Coronary artery (tissue), 2 donors: ENCODE measurements around the gene FNDC5.

Experiments
- DNase-seq: peaks from one replicate; pipeline ENCODE4 v3.0.0-alpha.2; 2017; ENCODE audit warnings: low spot score
- H3K27ac ChIP-seq, 2 donors: fragments of 200-600 bp; sonication (generic); one replicate each; pipeline ENCODE4 v1.5.1; 2016 to 2019
- H3K4me3 ChIP-seq: fragments of 200-600 bp; sonication (generic); 2 replicates; pipeline ENCODE4 v1.5.1; 2016; ENCODE audit warnings: mild to moderate bottlenecking, moderate library complexity
- TF ChIP-seq, protein P1 (sequence below): fragments of 200-600 bp; sonication (generic); IDR thresholded peaks from one replicate; pipeline ENCODE4 v1.5.1; 2019; ENCODE audit warnings: antibody characterized with exemption

The FNDC5 gene

DNA sequence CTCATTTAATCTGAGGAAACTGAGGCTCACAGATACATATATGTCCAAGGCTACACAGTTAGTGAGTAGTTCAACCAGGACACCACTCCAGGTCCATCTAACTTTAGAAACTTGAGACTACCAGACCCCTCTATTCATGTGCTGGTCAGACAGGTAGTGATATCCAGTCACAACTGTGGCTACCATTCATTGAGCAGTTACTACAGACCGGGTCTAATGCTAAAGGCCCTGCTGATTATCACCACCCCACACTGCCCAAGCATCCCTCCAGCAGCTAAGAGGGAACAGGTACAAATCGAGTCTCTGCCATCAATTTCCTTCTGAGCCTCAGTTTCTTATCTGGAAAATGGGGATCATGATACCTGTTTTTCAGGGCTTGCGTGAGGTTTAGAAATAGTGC is 20.9 kb upstream of the FNDC5 start:
- no peak for DNase-seq
- no peak overlapping the region for H3K4me3 ChIP-seq
- TF ChIP-seq, protein P1, sequence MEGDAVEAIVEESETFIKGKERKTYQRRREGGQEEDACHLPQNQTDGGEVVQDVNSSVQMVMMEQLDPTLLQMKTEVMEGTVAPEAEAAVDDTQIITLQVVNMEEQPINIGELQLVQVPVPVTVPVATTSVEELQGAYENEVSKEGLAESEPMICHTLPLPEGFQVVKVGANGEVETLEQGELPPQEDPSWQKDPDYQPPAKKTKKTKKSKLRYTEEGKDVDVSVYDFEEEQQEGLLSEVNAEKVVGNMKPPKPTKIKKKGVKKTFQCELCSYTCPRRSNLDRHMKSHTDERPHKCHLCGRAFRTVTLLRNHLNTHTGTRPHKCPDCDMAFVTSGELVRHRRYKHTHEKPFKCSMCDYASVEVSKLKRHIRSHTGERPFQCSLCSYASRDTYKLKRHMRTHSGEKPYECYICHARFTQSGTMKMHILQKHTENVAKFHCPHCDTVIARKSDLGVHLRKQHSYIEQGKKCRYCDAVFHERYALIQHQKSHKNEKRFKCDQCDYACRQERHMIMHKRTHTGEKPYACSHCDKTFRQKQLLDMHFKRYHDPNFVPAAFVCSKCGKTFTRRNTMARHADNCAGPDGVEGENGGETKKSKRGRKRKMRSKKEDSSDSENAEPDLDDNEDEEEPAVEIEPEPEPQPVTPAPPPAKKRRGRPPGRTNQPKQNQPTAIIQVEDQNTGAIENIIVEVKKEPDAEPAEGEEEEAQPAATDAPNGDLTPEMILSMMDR = no peak
- H3K27ac ChIP-seq = no peak overlapping the region

DNA sequence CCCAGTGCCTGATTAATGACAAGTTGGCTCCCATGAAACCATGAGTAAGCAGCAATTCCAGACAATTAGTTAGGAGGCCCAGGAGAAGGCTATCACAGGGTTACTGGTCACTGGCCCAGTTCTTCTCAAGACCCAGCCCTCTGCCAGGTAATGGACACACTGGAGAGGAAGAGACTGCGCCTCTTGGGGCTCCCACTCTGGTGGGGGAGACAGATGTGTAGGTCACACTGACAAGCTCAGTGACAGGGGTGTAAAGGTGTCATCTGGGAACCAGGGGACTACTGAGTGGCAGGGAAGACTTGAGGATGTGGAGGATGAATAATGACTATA is 20.5 kb upstream of the FNDC5 start:
- H3K4me3 ChIP-seq = no peak overlapping the region
- H3K27ac ChIP-seq = no peak overlapping the region
- TF ChIP-seq, protein P1 = no peak
- DNase-seq = no peak

DNA sequence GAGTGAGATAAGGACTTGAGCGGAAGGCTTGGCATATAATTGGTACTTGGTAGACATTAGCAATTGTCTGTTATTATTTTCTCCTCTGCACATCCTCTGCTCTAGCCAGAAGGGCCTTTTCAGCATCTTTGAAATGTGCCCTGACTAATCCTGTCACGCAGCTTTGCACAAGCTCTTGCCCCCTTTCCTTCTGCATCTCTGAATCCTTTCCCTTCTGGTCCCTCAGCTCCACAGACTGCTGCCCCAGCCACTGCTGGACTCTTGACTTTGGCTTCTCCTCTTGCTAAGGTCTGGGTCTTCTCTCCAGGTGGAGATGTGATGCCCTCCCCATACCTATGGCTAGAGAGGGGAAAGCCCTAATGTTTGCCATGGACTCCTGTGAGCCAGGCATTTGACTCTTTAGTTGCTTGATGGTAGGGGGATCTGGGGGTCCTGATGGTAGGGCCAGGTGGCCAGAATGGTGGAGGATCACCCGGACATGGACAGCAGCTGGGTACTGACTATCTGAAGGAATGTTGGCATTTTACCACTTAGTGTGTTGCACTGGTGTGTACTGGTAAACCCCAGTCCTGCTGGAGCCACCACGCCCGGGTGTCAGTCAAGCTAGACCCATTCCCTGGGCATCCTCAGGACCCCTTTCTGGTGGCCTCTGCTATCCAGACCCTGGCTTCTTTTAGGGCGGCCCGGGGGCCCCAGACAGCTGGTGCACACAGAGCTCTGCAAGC is 20.0 kb upstream of the FNDC5 start:
- TF ChIP-seq, protein P1 = no peak
- H3K27ac ChIP-seq = no peak overlapping the region
- no peak overlapping the region for H3K4me3 ChIP-seq
- DNase-seq = no peak

DNA sequence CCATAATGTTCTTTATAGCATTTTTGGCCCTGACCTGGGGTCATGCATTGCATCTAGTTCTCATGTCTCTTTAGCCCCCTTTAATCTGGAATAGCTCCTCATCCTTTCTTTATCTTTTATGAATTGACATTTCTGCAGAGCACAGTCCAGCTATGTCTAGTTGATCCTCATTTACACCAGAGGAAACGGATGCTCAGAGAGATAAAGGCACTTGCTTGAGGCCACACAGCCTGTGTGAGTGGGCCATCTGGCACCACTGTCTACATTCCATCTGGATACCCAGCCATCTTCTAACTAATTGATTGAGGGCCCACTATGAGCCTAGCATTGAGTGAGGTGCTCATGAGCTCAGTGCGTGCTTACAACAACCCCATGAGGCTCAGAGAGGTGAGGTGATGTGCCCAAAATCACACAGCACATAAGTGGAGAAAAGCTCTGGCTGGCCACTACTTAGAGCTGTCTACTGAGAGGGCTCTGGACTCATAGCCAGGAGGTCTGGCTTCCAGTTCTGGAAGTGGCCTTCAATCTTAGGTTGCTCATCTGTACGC is 19.1 kb upstream of the FNDC5 start:
- Histone ChIP-seq H3K27ac (no peak overlapping the region), H3K4me3 (no peak overlapping the region)
- no peak for DNase-seq
- TF ChIP-seq, protein P1 = no peak

DNA sequence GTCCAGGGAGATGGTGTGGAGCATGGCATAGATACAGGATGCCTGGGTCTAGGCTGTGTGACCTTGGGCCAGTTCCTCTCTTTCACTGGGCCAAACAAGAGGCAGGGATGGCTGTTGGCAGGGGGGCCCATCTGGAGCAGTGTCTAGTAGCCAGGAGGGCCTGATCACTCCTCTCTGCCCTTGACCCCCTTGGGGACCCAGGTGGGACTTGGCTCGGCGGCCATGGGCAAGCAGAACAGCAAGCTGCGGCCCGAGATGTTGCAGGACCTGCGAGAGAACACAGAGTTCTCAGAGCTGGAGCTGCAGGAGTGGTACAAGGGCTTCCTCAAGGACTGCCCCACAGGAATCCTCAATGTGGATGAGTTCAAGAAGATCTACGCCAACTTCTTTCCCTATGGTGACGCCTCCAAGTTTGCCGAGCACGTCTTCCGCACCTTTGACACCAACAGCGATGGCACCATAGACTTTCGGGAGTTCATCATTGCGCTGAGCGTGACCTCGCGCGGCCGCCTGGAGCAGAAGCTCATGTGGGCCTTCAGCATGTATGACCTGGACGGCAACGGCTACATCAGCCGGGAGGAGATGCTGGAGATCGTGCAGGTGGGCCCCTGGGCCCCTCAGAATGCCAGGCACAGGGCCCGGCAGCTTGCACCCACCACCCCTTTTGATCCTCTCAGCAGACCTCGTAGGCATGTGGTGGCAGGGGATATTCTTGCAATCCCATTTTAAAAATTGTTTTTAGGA is 18.1 kb upstream of the FNDC5 start:
- DNase-seq = no peak
- no peak overlapping the region for H3K4me3 ChIP-seq
- H3K27ac ChIP-seq = no peak overlapping the region
- TF ChIP-seq, protein P1 = no peak

DNA sequence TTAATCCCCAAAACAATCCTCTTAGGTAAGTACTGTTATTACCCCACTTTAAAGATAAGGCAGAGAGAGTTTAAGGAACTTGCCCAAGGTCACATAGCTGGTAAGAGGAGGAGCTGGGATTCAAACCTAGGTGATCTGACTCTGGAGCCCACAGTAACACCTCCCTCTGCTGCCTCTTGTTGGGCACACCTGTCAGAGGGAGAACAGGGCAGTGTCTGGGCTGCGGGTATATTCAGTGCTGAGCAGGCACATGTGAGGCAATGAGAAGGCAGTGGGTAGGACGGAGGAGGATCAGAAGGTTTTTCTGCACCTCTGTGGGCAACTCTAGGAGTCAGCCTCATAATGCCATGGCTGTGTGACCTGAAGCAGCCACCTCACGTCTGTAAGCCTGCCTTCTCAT is 17.4 kb upstream of the FNDC5 start:
- no peak for DNase-seq
- TF ChIP-seq, protein P1 = no peak
- H3K27ac ChIP-seq = no peak overlapping the region
- no peak overlapping the region for H3K4me3 ChIP-seq

DNA sequence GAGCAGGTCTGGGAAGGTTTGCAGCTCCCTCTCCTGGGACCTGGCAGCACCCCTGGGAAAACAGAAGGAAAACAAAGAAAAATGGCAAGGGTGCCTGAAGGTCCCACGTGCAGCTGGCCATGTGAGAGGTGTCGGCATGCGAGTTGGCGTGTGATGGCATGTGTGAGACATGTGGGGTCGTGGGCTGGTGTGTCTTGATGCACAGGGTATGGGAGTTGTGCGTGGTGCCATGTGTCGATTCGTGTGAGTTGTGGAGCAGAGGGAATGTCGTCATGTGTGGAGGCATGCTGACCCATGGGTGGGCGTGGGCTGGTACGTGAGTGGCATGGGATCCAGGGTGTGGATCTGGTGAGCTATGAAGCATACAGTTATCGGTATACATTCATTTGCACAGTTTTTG is 16.9 kb upstream of the FNDC5 start:
- TF ChIP-seq, protein P1 = no peak
- Histone ChIP-seq H3K27ac (no peak overlapping the region), H3K4me3 (no peak overlapping the region)
- no peak for DNase-seq
